OCI-LY7 (cell line): ENCODE results near the gene MMP15. TPM values are rescaled to one million over a fixed set of nuclear protein-coding genes. Genes with fewer than 3 reads are reported as not detected.

Source experiments
- BruUV-seq: library from RNA; stranded (reverse); fragments of 400-500 nt; replicated peaks from 2 replicates; lab custom pipeline; 2021; lab: Mats Ljungman, UMichigan
- CTCF ChIA-PET: fragments of 300-600 bp; sonication (Branson Sonifier 250); formaldehyde crosslinking; loops from one replicate; lab custom pipeline; 2022; ENCODE audit warnings: antibody characterized with exemption; ENCODE audit not compliant: unreplicated experiment; lab: Charles Lee
- POLR2A ChIA-PET: fragments of 300-600 bp; sonication (Branson Sonifier 250); formaldehyde crosslinking; loops from one replicate; lab custom pipeline; 2022; ENCODE audit warnings: antibody characterized with exemption; lab: Charles Lee
- DNase-seq: peaks from one replicate; pipeline ENCODE4 v3.0.0-alpha.2; 2015; ENCODE audit warnings: low spot score
- H2AFZ ChIP-seq: fragments of 200-600 bp; sonication (generic), shearing (Covaris generic); 2 replicates; pipeline ENCODE4 v1.6.1; 2014; ENCODE audit warnings: mild to moderate bottlenecking, antibody characterized with exemption, low read length, moderate library complexity
- H3K27ac ChIP-seq: fragments of 200-600 bp; sonication (generic); 2 replicates; pipeline ENCODE4 v1.5.1; 2014; ENCODE audit warnings: mixed run types, low read depth, mild to moderate bottlenecking, moderate library complexity, low read length, inconsistent platforms; ENCODE audit not compliant: poor library complexity, severe bottlenecking
- H3K36me3 ChIP-seq: fragments of 200-600 bp; sonication (generic); 2 replicates; pipeline ENCODE4 v1.6.1; 2014; ENCODE audit warnings: mild to moderate bottlenecking, antibody characterized with exemption, low read length, moderate library complexity, mixed read lengths; ENCODE audit not compliant: insufficient read depth
- H3K4me1 ChIP-seq: fragments of 200-600 bp; sonication (generic); 2 replicates; pipeline ENCODE4 v1.5.1; 2014; ENCODE audit warnings: mild to moderate bottlenecking, low read length; ENCODE audit not compliant: insufficient read depth, poor library complexity, severe bottlenecking
- H3K4me2 ChIP-seq: fragments of 200-600 bp; sonication (generic); 2 replicates; pipeline ENCODE4 v1.6.1; 2014; ENCODE audit warnings: mild to moderate bottlenecking, low read length
- H3K4me3 ChIP-seq: fragments of 200-600 bp; sonication (generic); 2 replicates; pipeline ENCODE4 v1.5.1; 2014; ENCODE audit warnings: mild to moderate bottlenecking, low read depth, low read length; ENCODE audit not compliant: poor library complexity, severe bottlenecking
- H3K79me2 ChIP-seq: fragments of 200-600 bp; sonication (generic); 2 replicates; pipeline ENCODE4 v1.6.1; 2016; ENCODE audit warnings: low read depth, mild to moderate bottlenecking, low read length, moderate library complexity, mixed read lengths; ENCODE audit not compliant: insufficient read depth
- H3K9me2 ChIP-seq: fragments of 200-600 bp; sonication (generic); 2 replicates; pipeline ENCODE4 v1.6.1; 2016; ENCODE audit warnings: mild to moderate bottlenecking, low read length, mixed read lengths; ENCODE audit not compliant: insufficient read depth
- H3K9me3 ChIP-seq: fragments of 200-600 bp; sonication (generic); 2 replicates; pipeline ENCODE4 v1.6.1; 2014; ENCODE audit warnings: mild to moderate bottlenecking, mixed run types, low read length, mixed read lengths
- H4K20me1 ChIP-seq: fragments of 200-600 bp; sonication (generic); 2 replicates; pipeline ENCODE4 v1.6.1; 2014; ENCODE audit warnings: mild to moderate bottlenecking, antibody characterized with exemption, low read length, moderate library complexity, mixed read lengths; ENCODE audit not compliant: insufficient read depth
- EZH2phosphoT487 ChIP-seq: fragments of 200-600 bp; sonication (generic); IDR thresholded peaks from 2 replicates; pipeline ENCODE4 v1.6.1; 2018; ENCODE audit warnings: low read depth, borderline replicate concordance, mild to moderate bottlenecking, mixed run types, antibody characterized with exemption, low read length, moderate library complexity, mixed read lengths
- intact Hi-C: fragments of 100-400 bp; cut with micrococcal nuclease; formaldehyde crosslinking; loops from one replicate; pipeline ENCODE4 v1.10.0; 2022; ENCODE audit not compliant: unreplicated experiment
- total RNA-seq, 2 experiments: library from RNA; depleted of rRNA in 1 of 2; stranded (reverse); fragments of >200 nt in 1 of 2; shearing (Covaris generic) in 1 of 2; gene quantifications; 2 replicates each; pipeline ENCODE4 v1.2.3, GENCODE V29; 2014 to 2022
- TF ChIP-seq, protein P1 (sequence below): fragments of 200-600 bp; sonication (generic); conservative IDR thresholded peaks from 2 replicates; pipeline ENCODE4 v1.5.1; 2014; ENCODE audit warnings: mild to moderate bottlenecking, antibody characterized with exemption, low read length, moderate library complexity, mixed read lengths

The MMP15 gene
- total RNA-seq, 2 experiments from 2014 or later: 0.21 TPM; not detected in 1

DNA sequence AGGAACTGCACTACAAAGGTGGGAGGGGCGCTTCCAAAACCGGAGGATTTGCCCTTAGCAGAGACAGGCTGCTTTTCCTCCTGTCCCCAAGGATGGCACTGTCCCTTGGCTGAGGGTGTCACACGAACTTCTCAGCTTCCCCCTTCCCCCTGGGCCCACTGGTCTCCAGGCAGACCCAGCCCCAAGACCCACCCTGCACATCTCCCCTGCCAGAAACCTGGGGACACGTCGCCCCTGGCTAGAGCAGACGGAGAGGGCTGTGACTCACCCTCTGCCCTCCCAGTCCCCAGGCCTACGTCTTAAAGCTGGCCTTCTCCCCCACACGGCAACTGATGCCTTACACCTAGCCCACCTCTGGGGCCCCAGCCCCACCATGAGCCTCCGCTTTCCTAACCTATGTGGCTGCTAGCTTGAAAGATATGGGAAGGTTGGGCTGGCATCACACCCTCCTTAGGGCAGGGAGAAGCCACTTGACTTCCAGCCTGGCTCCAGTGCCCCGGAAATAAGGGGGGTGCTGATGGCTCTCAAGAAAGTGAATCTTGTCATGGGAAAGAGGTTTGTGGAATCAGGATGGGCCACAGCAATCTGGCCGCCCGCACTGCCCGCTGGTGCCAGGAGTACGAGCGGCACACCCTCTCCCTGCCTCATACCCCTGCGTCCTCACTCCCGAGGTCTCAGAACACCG is 29.7 kb upstream of the MMP15 start:
- H2AFZ ChIP-seq: no peak overlapping the region
- no peak for DNase-seq
- H3K79me2 ChIP-seq: no peaks in the 10 kb centered on the region
- no peak overlapping the region for H3K4me3 ChIP-seq
- TF ChIP-seq, protein P1, sequence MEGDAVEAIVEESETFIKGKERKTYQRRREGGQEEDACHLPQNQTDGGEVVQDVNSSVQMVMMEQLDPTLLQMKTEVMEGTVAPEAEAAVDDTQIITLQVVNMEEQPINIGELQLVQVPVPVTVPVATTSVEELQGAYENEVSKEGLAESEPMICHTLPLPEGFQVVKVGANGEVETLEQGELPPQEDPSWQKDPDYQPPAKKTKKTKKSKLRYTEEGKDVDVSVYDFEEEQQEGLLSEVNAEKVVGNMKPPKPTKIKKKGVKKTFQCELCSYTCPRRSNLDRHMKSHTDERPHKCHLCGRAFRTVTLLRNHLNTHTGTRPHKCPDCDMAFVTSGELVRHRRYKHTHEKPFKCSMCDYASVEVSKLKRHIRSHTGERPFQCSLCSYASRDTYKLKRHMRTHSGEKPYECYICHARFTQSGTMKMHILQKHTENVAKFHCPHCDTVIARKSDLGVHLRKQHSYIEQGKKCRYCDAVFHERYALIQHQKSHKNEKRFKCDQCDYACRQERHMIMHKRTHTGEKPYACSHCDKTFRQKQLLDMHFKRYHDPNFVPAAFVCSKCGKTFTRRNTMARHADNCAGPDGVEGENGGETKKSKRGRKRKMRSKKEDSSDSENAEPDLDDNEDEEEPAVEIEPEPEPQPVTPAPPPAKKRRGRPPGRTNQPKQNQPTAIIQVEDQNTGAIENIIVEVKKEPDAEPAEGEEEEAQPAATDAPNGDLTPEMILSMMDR: no peak
- no peak for TF ChIP-seq EZH2phosphoT487
- intact Hi-C loops: no loop called here
- ChIA-PET CTCF (no interaction called here), POLR2A (no interaction called here)
- H3K27ac ChIP-seq: no peak overlapping the region
- H4K20me1 ChIP-seq: no peaks in the 10 kb centered on the region
- H3K9me3 ChIP-seq: no peaks in the 10 kb centered on the region
- no peaks in the 10 kb centered on the region for H3K9me2 ChIP-seq
- peaks cover 10% of the 10 kb centered on the region for H3K4me1 ChIP-seq
- BruUV-seq: no TSS peak
- no peak overlapping the region for H3K4me2 ChIP-seq
- H3K36me3 ChIP-seq: peaks cover 10% of the 10 kb centered on the region

DNA sequence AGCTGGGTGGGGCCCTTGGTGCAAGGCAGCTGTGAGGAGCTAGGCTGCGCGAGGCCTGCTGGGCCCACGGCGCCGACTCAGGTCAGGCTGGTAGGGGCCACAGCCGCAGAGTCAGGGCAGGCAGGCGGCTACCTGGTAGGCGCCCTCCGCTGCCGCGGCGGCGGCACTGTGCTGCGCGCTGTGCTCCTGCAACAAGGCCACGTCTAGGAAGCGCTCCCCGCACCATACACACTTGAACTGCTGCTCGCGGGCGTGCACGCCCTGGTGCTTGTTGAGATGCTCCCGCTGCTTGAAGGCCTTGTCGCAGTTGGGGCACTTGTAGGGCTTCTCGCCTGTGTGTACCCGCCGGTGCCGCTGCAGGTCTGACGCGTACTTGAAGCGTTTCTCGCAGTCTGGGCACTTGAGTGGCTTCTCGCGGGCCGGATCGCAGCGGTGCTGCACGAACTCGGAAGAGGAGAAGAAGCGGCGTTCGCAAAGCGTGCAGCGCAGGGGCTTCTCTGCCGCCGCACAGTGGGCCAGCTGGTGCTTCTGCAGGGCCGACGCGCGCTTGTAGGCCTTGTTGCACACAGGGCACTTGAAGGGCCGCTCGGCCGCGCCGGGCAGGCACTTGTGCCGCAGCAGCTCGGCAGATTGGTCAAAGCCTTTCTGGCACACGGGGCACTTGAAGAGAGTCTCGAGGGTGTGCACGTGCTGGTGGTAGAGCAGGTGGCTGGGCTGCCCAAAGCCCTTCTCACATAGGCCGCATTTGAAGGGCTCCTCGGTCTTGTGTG is 29.0 kb upstream of the MMP15 start:
- TF ChIP-seq, protein P1: no peak
- TF ChIP-seq EZH2phosphoT487: no peak
- no TSS peak for BruUV-seq
- DNase-seq: no peak
- H3K9me3 ChIP-seq: no peaks in the 10 kb centered on the region
- H3K4me3 ChIP-seq: no peak overlapping the region
- ChIA-PET POLR2A (no interaction called here), CTCF (no interaction called here)
- no peak overlapping the region for H2AFZ ChIP-seq
- peaks cover 10% of the 10 kb centered on the region for H3K4me1 ChIP-seq
- no peaks in the 10 kb centered on the region for H4K20me1 ChIP-seq
- no peak overlapping the region for H3K27ac ChIP-seq
- no peak overlapping the region for H3K4me2 ChIP-seq
- no peaks in the 10 kb centered on the region for H3K9me2 ChIP-seq
- intact Hi-C loops: no loop called here
- H3K79me2 ChIP-seq: no peaks in the 10 kb centered on the region
- H3K36me3 ChIP-seq: peaks cover 10% of the 10 kb centered on the region

DNA sequence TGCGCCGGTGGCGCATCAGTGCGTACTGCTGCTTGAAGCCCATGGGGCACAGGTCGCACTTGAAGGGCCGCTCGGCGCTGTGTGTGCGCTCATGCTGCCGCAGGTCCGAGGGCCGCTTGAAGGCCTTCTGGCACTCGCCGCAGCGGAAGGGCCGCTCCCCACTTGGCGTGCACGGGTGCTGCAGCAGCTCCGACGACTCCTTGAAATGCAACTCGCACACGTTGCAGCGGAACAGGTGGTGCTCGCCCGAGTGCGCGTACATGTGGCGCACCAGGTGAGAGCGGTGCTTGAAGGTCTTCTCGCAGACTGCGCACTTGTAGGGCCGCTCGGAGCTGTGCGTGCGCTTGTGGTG is 28.4 kb upstream of the MMP15 start:
- POLR2A ChIA-PET: no interaction called here
- Histone ChIP-seq H3K4me3 (no peak overlapping the region), H3K9me2 (no peaks in the 10 kb centered on the region), H3K79me2 (peaks cover 4% of the 10 kb centered on the region; the same call in 1 of the 2 replicates), H3K9me3 (no peaks in the 10 kb centered on the region), H3K4me2 (no peak overlapping the region), H2AFZ (no peak overlapping the region), H4K20me1 (no peaks in the 10 kb centered on the region), H3K27ac (no peak overlapping the region), H3K36me3 (peaks cover 10% of the 10 kb centered on the region), H3K4me1 (peaks cover 16% of the 10 kb centered on the region)
- CTCF ChIA-PET: no interaction called here
- no TSS peak for BruUV-seq
- TF ChIP-seq EZH2phosphoT487: no peak
- TF ChIP-seq, protein P1: no peak
- intact Hi-C loops: no loop called here
- DNase-seq: no peak
